OCI-LY7 (cell line): Measurements from ENCODE around the gene AGK. TPM values are rescaled to one million over a fixed set of nuclear protein-coding genes. Genes with fewer than 3 reads are reported as not detected.

Source experiments
- BruUV-seq: library from RNA; stranded (reverse); fragments of 400-500 nt; replicated peaks from 2 replicates; lab custom pipeline; 2021; lab: Mats Ljungman, UMichigan
- CTCF ChIA-PET: fragments of 300-600 bp; sonication (Branson Sonifier 250); formaldehyde crosslinking; loops from one replicate; lab custom pipeline; 2022; ENCODE audit warnings: antibody characterized with exemption; ENCODE audit not compliant: unreplicated experiment; lab: Charles Lee
- POLR2A ChIA-PET: fragments of 300-600 bp; sonication (Branson Sonifier 250); formaldehyde crosslinking; loops from one replicate; lab custom pipeline; 2022; ENCODE audit warnings: antibody characterized with exemption; lab: Charles Lee
- DNase-seq: peaks from one replicate; pipeline ENCODE4 v3.0.0-alpha.2; 2015; ENCODE audit warnings: low spot score
- H2AFZ ChIP-seq: fragments of 200-600 bp; sonication (generic), shearing (Covaris generic); 2 replicates; pipeline ENCODE4 v1.6.1; 2014; ENCODE audit warnings: mild to moderate bottlenecking, antibody characterized with exemption, low read length, moderate library complexity
- H3K27ac ChIP-seq: fragments of 200-600 bp; sonication (generic); 2 replicates; pipeline ENCODE4 v1.5.1; 2014; ENCODE audit warnings: mixed run types, low read depth, mild to moderate bottlenecking, moderate library complexity, low read length, inconsistent platforms; ENCODE audit not compliant: poor library complexity, severe bottlenecking
- H3K36me3 ChIP-seq: fragments of 200-600 bp; sonication (generic); 2 replicates; pipeline ENCODE4 v1.6.1; 2014; ENCODE audit warnings: mild to moderate bottlenecking, antibody characterized with exemption, low read length, moderate library complexity, mixed read lengths; ENCODE audit not compliant: insufficient read depth
- H3K4me1 ChIP-seq: fragments of 200-600 bp; sonication (generic); 2 replicates; pipeline ENCODE4 v1.5.1; 2014; ENCODE audit warnings: mild to moderate bottlenecking, low read length; ENCODE audit not compliant: insufficient read depth, poor library complexity, severe bottlenecking
- H3K4me2 ChIP-seq: fragments of 200-600 bp; sonication (generic); 2 replicates; pipeline ENCODE4 v1.6.1; 2014; ENCODE audit warnings: mild to moderate bottlenecking, low read length
- H3K4me3 ChIP-seq: fragments of 200-600 bp; sonication (generic); 2 replicates; pipeline ENCODE4 v1.5.1; 2014; ENCODE audit warnings: mild to moderate bottlenecking, low read depth, low read length; ENCODE audit not compliant: poor library complexity, severe bottlenecking
- H3K79me2 ChIP-seq: fragments of 200-600 bp; sonication (generic); 2 replicates; pipeline ENCODE4 v1.6.1; 2016; ENCODE audit warnings: low read depth, mild to moderate bottlenecking, low read length, moderate library complexity, mixed read lengths; ENCODE audit not compliant: insufficient read depth
- H3K9me2 ChIP-seq: fragments of 200-600 bp; sonication (generic); 2 replicates; pipeline ENCODE4 v1.6.1; 2016; ENCODE audit warnings: mild to moderate bottlenecking, low read length, mixed read lengths; ENCODE audit not compliant: insufficient read depth
- H3K9me3 ChIP-seq: fragments of 200-600 bp; sonication (generic); 2 replicates; pipeline ENCODE4 v1.6.1; 2014; ENCODE audit warnings: mild to moderate bottlenecking, mixed run types, low read length, mixed read lengths
- H4K20me1 ChIP-seq: fragments of 200-600 bp; sonication (generic); 2 replicates; pipeline ENCODE4 v1.6.1; 2014; ENCODE audit warnings: mild to moderate bottlenecking, antibody characterized with exemption, low read length, moderate library complexity, mixed read lengths; ENCODE audit not compliant: insufficient read depth
- EZH2phosphoT487 ChIP-seq: fragments of 200-600 bp; sonication (generic); IDR thresholded peaks from 2 replicates; pipeline ENCODE4 v1.6.1; 2018; ENCODE audit warnings: low read depth, borderline replicate concordance, mild to moderate bottlenecking, mixed run types, antibody characterized with exemption, low read length, moderate library complexity, mixed read lengths
- intact Hi-C: fragments of 100-400 bp; cut with micrococcal nuclease; formaldehyde crosslinking; loops from one replicate; pipeline ENCODE4 v1.10.0; 2022; ENCODE audit not compliant: unreplicated experiment
- total RNA-seq, 2 experiments: library from RNA; depleted of rRNA in 1 of 2; stranded (reverse); fragments of >200 nt in 1 of 2; shearing (Covaris generic) in 1 of 2; gene quantifications; 2 replicates each; pipeline ENCODE4 v1.2.3, GENCODE V29; 2014 to 2022
- TF ChIP-seq, protein P1 (sequence below): fragments of 200-600 bp; sonication (generic); conservative IDR thresholded peaks from 2 replicates; pipeline ENCODE4 v1.5.1; 2014; ENCODE audit warnings: mild to moderate bottlenecking, antibody characterized with exemption, low read length, moderate library complexity, mixed read lengths

Gene AGK
- total RNA-seq, 2 experiments from 2014 or later = 31.2 to 33.6 TPM

- Histone ChIP-seq H3K79me2 (no peaks in the 10 kb centered on the region), H3K36me3 (peaks cover 55% of the 10 kb centered on the region), H3K4me3 (no peak overlapping the region), H3K4me1 (no peaks in the 10 kb centered on the region), H3K9me2 (no peaks in the 10 kb centered on the region), H2AFZ (no peak overlapping the region), H4K20me1 (no peaks in the 10 kb centered on the region), H3K4me2 (no peak overlapping the region), H3K27ac (no peak overlapping the region), H3K9me3 (no peaks in the 10 kb centered on the region)
- no TSS peak for BruUV-seq
- CTCF ChIA-PET = no interaction called here
- DNase-seq = no peak
- POLR2A ChIA-PET = no interaction called here
- intact Hi-C loops = no loop called here
- TF ChIP-seq EZH2phosphoT487 = no peak
- TF ChIP-seq, protein P1, sequence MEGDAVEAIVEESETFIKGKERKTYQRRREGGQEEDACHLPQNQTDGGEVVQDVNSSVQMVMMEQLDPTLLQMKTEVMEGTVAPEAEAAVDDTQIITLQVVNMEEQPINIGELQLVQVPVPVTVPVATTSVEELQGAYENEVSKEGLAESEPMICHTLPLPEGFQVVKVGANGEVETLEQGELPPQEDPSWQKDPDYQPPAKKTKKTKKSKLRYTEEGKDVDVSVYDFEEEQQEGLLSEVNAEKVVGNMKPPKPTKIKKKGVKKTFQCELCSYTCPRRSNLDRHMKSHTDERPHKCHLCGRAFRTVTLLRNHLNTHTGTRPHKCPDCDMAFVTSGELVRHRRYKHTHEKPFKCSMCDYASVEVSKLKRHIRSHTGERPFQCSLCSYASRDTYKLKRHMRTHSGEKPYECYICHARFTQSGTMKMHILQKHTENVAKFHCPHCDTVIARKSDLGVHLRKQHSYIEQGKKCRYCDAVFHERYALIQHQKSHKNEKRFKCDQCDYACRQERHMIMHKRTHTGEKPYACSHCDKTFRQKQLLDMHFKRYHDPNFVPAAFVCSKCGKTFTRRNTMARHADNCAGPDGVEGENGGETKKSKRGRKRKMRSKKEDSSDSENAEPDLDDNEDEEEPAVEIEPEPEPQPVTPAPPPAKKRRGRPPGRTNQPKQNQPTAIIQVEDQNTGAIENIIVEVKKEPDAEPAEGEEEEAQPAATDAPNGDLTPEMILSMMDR = no peak
These were observed 17.0 kb downstream of the AGK start for GRCh38 chr7:141568227-141568626.

DNA sequence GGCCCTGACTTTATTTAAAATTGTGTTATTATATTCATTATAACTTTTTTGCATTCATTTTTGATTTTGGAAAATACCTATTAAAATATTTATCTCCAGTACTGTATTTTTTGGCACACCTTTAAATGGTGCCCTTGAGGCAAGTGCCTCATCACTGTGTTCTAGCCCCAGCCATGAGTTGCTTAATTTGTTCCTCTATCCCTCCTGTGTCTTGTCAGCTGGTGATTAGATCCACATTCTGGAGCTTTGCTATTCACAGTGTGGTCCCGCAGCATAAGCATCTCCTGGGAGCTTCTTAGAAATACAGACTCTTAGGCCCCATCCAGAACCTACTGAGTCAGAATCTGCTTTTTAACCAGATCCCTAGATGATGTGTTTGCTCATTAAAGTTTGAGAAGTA, 19.8 kb downstream of the AGK start:
- DNase-seq = no peak
- H3K9me2 ChIP-seq = no peaks in the 10 kb centered on the region
- H3K4me1 ChIP-seq = no peaks in the 10 kb centered on the region
- no peaks in the 10 kb centered on the region for H3K79me2 ChIP-seq
- POLR2A ChIA-PET = interaction anchor here (0.5 kb wide), 1 partner anchor 918 kb away, joined by 3 read pairs; no protein-coding TSS in a partner anchor
- intact Hi-C loops = no loop called here
- CTCF ChIA-PET = no interaction called here
- H3K4me2 ChIP-seq = no peak overlapping the region
- H3K4me3 ChIP-seq = no peak overlapping the region
- no peak overlapping the region for H3K27ac ChIP-seq
- TF ChIP-seq EZH2phosphoT487 = no peak
- TF ChIP-seq, protein P1 = no peak
- no peak overlapping the region for H2AFZ ChIP-seq
- H4K20me1 ChIP-seq = no peaks in the 10 kb centered on the region
- H3K36me3 ChIP-seq = peaks cover 55% of the 10 kb centered on the region
- no TSS peak for BruUV-seq
- peaks cover 11% of the 10 kb centered on the region; the same call in 1 of the 2 replicates for H3K9me3 ChIP-seq

- Histone ChIP-seq H2AFZ (no peak overlapping the region), H3K4me2 (no peak overlapping the region), H3K36me3 (peaks cover 55% of the 10 kb centered on the region), H3K4me1 (no peaks in the 10 kb centered on the region), H4K20me1 (no peaks in the 10 kb centered on the region), H3K4me3 (no peak overlapping the region), H3K9me2 (no peaks in the 10 kb centered on the region), H3K79me2 (no peaks in the 10 kb centered on the region), H3K9me3 (peaks cover 13% of the 10 kb centered on the region; the same call in 1 of the 2 replicates), H3K27ac (no peak overlapping the region)
- ChIA-PET POLR2A (interaction anchor here (0.9 to 1.8 kb wide), 2 partner anchors 23 to 45 kb away, joined by 4 to 6 read pairs; no protein-coding TSS in a partner anchor), CTCF (no interaction called here)
- BruUV-seq = no TSS peak
- intact Hi-C loops = no loop called here
- TF ChIP-seq, protein P1 = no peak
- TF ChIP-seq EZH2phosphoT487 = no peak
- DNase-seq = no peak
These were observed 21.0 kb downstream of the AGK start for GRCh38 chr7:141572175-141572574.
